Loucy (cell line): ENCODE measurements around the gene ETV5.

ENCODE experiments used
- H2AFZ ChIP-seq: fragments of 200-600 bp; sonication (generic); 2 replicates; pipeline ENCODE4 v1.6.0; 2016; ENCODE audit warnings: antibody characterized with exemption, mild to moderate bottlenecking, low read length, moderate library complexity
- H3F3A ChIP-seq: fragments of 200-600 bp; 2 replicates; pipeline ENCODE4 v1.6.0; 2016; ENCODE audit warnings: antibody characterized with exemption, low read depth, mild to moderate bottlenecking
- H3K27me3 ChIP-seq: fragments of 200-600 bp; sonication (generic); 2 replicates; pipeline ENCODE4 v1.6.1; 2014; ENCODE audit warnings: low read length, mild to moderate bottlenecking; ENCODE audit not compliant: insufficient read depth, poor library complexity, severe bottlenecking
- H3K36me3 ChIP-seq: fragments of 200-600 bp; sonication (generic); 2 replicates; pipeline ENCODE4 v1.6.1; 2016; ENCODE audit warnings: low read length; ENCODE audit not compliant: insufficient read depth
- H3K4me1 ChIP-seq: fragments of 200-600 bp; sonication (generic); 2 replicates; pipeline ENCODE4 v1.5.1; 2014; ENCODE audit warnings: low read length, mild to moderate bottlenecking; ENCODE audit not compliant: insufficient read depth, poor library complexity, severe bottlenecking
- H3K4me2 ChIP-seq: fragments of 200-600 bp; sonication (generic); 2 replicates; pipeline ENCODE4 v1.6.0; 2014; ENCODE audit warnings: antibody characterized with exemption, low read length, low read depth, mild to moderate bottlenecking; ENCODE audit not compliant: poor library complexity, severe bottlenecking
- H3K4me3 ChIP-seq: fragments of 200-600 bp; sonication (generic); 2 replicates; pipeline ENCODE4 v1.5.1; 2014; ENCODE audit warnings: low read length, mild to moderate bottlenecking, mixed read lengths; ENCODE audit not compliant: poor library complexity, severe bottlenecking
- H3K79me2 ChIP-seq: fragments of 200-600 bp; sonication (generic); 2 replicates; pipeline ENCODE4 v1.6.1; 2014; ENCODE audit warnings: low read length; ENCODE audit not compliant: insufficient read depth
- H3K9ac ChIP-seq: fragments of 200-600 bp; sonication (generic); 2 replicates; pipeline ENCODE4 v1.6.0; 2014; ENCODE audit warnings: mild to moderate bottlenecking, low read depth, low read length, moderate library complexity; ENCODE audit not compliant: poor library complexity, severe bottlenecking
- H3K9me2 ChIP-seq: fragments of 200-600 bp; sonication (generic); replicated peaks from 2 replicates; pipeline ENCODE4 v1.6.1; 2016; ENCODE audit warnings: low read depth, low read length, mixed read lengths
- H3K9me3 ChIP-seq: fragments of 200-600 bp; sonication (generic); 2 replicates; pipeline ENCODE4 v1.6.1; 2014; ENCODE audit warnings: mild to moderate bottlenecking, antibody characterized with exemption, low read length, low read depth; ENCODE audit not compliant: insufficient read depth
- H4K20me1 ChIP-seq: fragments of 200-600 bp; sonication (generic); 2 replicates; pipeline ENCODE4 v1.6.0; 2014; ENCODE audit warnings: antibody characterized with exemption, low read length, mild to moderate bottlenecking; ENCODE audit not compliant: insufficient read depth, poor library complexity, severe bottlenecking
- CTCF ChIP-seq: fragments of 200-600 bp; sonication (generic); conservative IDR thresholded peaks from 2 replicates; pipeline ENCODE4 v1.5.1; 2014; ENCODE audit warnings: mild to moderate bottlenecking, antibody characterized with exemption, low read length
- EZH2phosphoT487 ChIP-seq: fragments of 200-600 bp; IDR thresholded peaks from 2 replicates; pipeline ENCODE4 v1.6.1; 2018; ENCODE audit warnings: antibody characterized with exemption, mild to moderate bottlenecking, moderate library complexity, borderline replicate concordance

The ETV5 gene

GRCh38 chr3:186075931-186076567, 32.8 kb downstream of the ETV5 start:
- H3K9me3 ChIP-seq, result no peaks in the 10 kb centered on the region

GRCh38 chr3:186075489-186075888, 33.4 kb downstream of the ETV5 start:
- H3K27me3 ChIP-seq, result no peaks in the 10 kb centered on the region
- no peaks in the 10 kb centered on the region for H4K20me1 ChIP-seq
- TF ChIP-seq CTCF (no peak), EZH2phosphoT487 (no peak)
- H3K79me2 ChIP-seq, result no peaks in the 10 kb centered on the region
- no peak overlapping the region for H3K9ac ChIP-seq
- peaks cover 17% of the 10 kb centered on the region; the same call in 1 of the 2 replicates for H3K36me3 ChIP-seq
- H3K9me3 ChIP-seq, result no peaks in the 10 kb centered on the region
- no peaks in the 10 kb centered on the region for H3F3A ChIP-seq
- peaks cover 10% of the 10 kb centered on the region for H3K4me1 ChIP-seq
- no peak overlapping the region for H3K4me2 ChIP-seq
- no peaks in the 10 kb centered on the region for H3K9me2 ChIP-seq
- no peak overlapping the region for H3K4me3 ChIP-seq
- no peak overlapping the region for H2AFZ ChIP-seq

More at GRCh38 chr3:186075931-186076567, 32.8 kb downstream of the ETV5 start:
- no peaks in the 10 kb centered on the region for H3F3A ChIP-seq
- H3K4me3 ChIP-seq, result no peak overlapping the region
- peaks cover 17% of the 10 kb centered on the region; the same call in 1 of the 2 replicates for H3K36me3 ChIP-seq
- no peak overlapping the region for H3K9ac ChIP-seq
- H3K4me1 ChIP-seq, result peaks cover 5% of the 10 kb centered on the region
- H4K20me1 ChIP-seq, result no peaks in the 10 kb centered on the region
- no peaks in the 10 kb centered on the region for H3K27me3 ChIP-seq
- H2AFZ ChIP-seq, result no peak overlapping the region
- TF ChIP-seq EZH2phosphoT487, result no peak
- TF ChIP-seq CTCF, result no peak
- no peaks in the 10 kb centered on the region for H3K79me2 ChIP-seq
- H3K9me2 ChIP-seq, result no peaks in the 10 kb centered on the region
- H3K4me2 ChIP-seq, result no peak overlapping the region

GRCh38 chr3:186073641-186074040, 35.2 kb downstream of the ETV5 start:
- no peaks in the 10 kb centered on the region for H3K27me3 ChIP-seq
- H3K9ac ChIP-seq, result no peak overlapping the region
- no peak for TF ChIP-seq EZH2phosphoT487
- no peak for TF ChIP-seq CTCF
- no peaks in the 10 kb centered on the region for H4K20me1 ChIP-seq
- no peaks in the 10 kb centered on the region for H3K9me3 ChIP-seq
- H3K4me2 ChIP-seq, result no peak overlapping the region
- H2AFZ ChIP-seq, result no peak overlapping the region
- H3F3A ChIP-seq, result no peaks in the 10 kb centered on the region
- H3K4me3 ChIP-seq, result no peak overlapping the region
- peaks cover 19% of the 10 kb centered on the region for H3K4me1 ChIP-seq
- H3K9me2 ChIP-seq, result no peaks in the 10 kb centered on the region
- H3K79me2 ChIP-seq, result no peaks in the 10 kb centered on the region
- 0 out of 2 replicates have a peak, but pooled peaks cover 5% of the 10 kb centered on the region for H3K36me3 ChIP-seq
